GM23338 (cell line): ENCODE data around the gene NSMCE4A. TPM values are rescaled to one million over a fixed set of nuclear protein-coding genes. Genes with fewer than 3 reads are reported as not detected.

ENCODE experiments used
- ATAC-seq: fragments of 200-7000 bp; cut with Tn5 transposase; 3 replicates; pipeline ENCODE4 v1.9.1; 2020
- DNase-seq: peaks from one replicate; pipeline ENCODE4 v3.0.0-alpha.2; 2015; ENCODE audit warnings: low spot score
- H2AFZ ChIP-seq: fragments of 200-600 bp; sonication (generic); 2 replicates; pipeline ENCODE4 v1.8.0; 2016; ENCODE audit warnings: antibody characterized with exemption, mild to moderate bottlenecking, moderate library complexity
- H3F3A ChIP-seq: fragments of 200-600 bp; sonication (generic); replicated peaks from 2 replicates; pipeline ENCODE4 v1.8.0; 2017; ENCODE audit warnings: antibody characterized with exemption, mixed run types, low read depth
- H3K27ac ChIP-seq: fragments of 200-600 bp; sonication (generic); 2 replicates; pipeline ENCODE4 v1.6.1; 2016; ENCODE audit warnings: low read depth
- H3K27me3 ChIP-seq: fragments of 200-600 bp; sonication (generic); 2 replicates; pipeline ENCODE4 v1.8.0; 2016; ENCODE audit warnings: mild to moderate bottlenecking, mixed run types, moderate library complexity; ENCODE audit not compliant: insufficient read depth
- H3K36me3 ChIP-seq: fragments of 200-600 bp; sonication (generic); 2 replicates; pipeline ENCODE4 v1.8.0; 2016; ENCODE audit warnings: mild to moderate bottlenecking; ENCODE audit not compliant: insufficient read depth
- H3K4me1 ChIP-seq: fragments of 200-600 bp; sonication (generic); 2 replicates; pipeline ENCODE4 v1.8.0; 2016; ENCODE audit warnings: mild to moderate bottlenecking, moderate library complexity; ENCODE audit not compliant: insufficient read depth
- H3K4me2 ChIP-seq: fragments of 200-600 bp; sonication (generic); 2 replicates; pipeline ENCODE4 v1.7.1; 2017; ENCODE audit warnings: mixed run types
- H3K4me3 ChIP-seq: fragments of 200-600 bp; sonication (generic); 2 replicates; pipeline ENCODE4 v1.6.1; 2016; ENCODE audit warnings: mixed run types
- H3K79me2 ChIP-seq: fragments of 200-600 bp; sonication (generic); replicated peaks from 2 replicates; pipeline ENCODE4 v1.8.0; 2017; ENCODE audit warnings: mild to moderate bottlenecking; ENCODE audit not compliant: insufficient read depth
- H3K9me2 ChIP-seq: fragments of 200-600 bp; sonication (generic); 2 replicates; pipeline ENCODE4 v1.8.0; 2017; ENCODE audit not compliant: insufficient read depth
- H4K20me1 ChIP-seq: fragments of 200-600 bp; sonication (generic); replicated peaks from 2 replicates; pipeline ENCODE4 v1.8.0; 2017; ENCODE audit warnings: mild to moderate bottlenecking; ENCODE audit not compliant: insufficient read depth
- H3K27ac Mint-ChIP-seq: 2 replicates; pipeline ENCODE4 v1.8.0; 2020; ENCODE audit warnings: inconsistent platforms, mild to moderate bottlenecking, moderate library complexity, mixed read lengths
- H3K27me3 Mint-ChIP-seq: 3 replicates; pipeline ENCODE4 v1.8.0; 2022; ENCODE audit warnings: low read depth, mild to moderate bottlenecking, moderate library complexity, mixed read lengths, inconsistent platforms; ENCODE audit not compliant: insufficient read depth, poor library complexity
- H3K36me3 Mint-ChIP-seq: 3 replicates; pipeline ENCODE4 v1.8.0; 2021; ENCODE audit warnings: low read depth, mild to moderate bottlenecking, inconsistent platforms, moderate library complexity, mixed read lengths
- H3K4me1 Mint-ChIP-seq: 3 replicates; pipeline ENCODE4 v1.8.0; 2020; ENCODE audit warnings: mild to moderate bottlenecking, inconsistent platforms, mixed read lengths
- H3K4me3 Mint-ChIP-seq: 3 replicates; pipeline ENCODE4 v1.8.0; 2021; ENCODE audit warnings: moderate library complexity, mild to moderate bottlenecking, inconsistent platforms, mixed read lengths
- H3K9me3 Mint-ChIP-seq: 3 replicates; pipeline ENCODE4 v1.8.0; 2020; ENCODE audit warnings: moderate library complexity, mild to moderate bottlenecking, inconsistent platforms, mixed read lengths
- ETS1 ChIP-seq: IDR thresholded peaks from 2 replicates; pipeline ENCODE4 v1.6.1; 2016; ENCODE audit warnings: antibody characterized with exemption
- EZH2phosphoT487 ChIP-seq: fragments of 200-600 bp; sonication (generic); IDR thresholded peaks from one replicate; pipeline ENCODE4 v1.8.1; 2018; ENCODE audit warnings: antibody characterized with exemption; ENCODE audit not compliant: unreplicated experiment
- JUNB ChIP-seq: IDR thresholded peaks from one replicate; pipeline ENCODE4 v1.6.1; 2016; ENCODE audit warnings: antibody characterized with exemption; ENCODE audit not compliant: unreplicated experiment
- STAT1 ChIP-seq: IDR thresholded peaks from one replicate; pipeline ENCODE4 v1.6.1; 2016; ENCODE audit warnings: antibody characterized with exemption; ENCODE audit not compliant: unreplicated experiment
- ZNF114 ChIP-seq: fragments of 250-450 bp; sonication (Bioruptor Pico); IDR thresholded peaks from 2 replicates; pipeline ENCODE4 v1.5.0; 2020; ENCODE audit warnings: mild to moderate bottlenecking, moderate library complexity
- ZNF462 ChIP-seq: fragments of 250-450 bp; sonication (Bioruptor Pico); IDR thresholded peaks from 2 replicates; pipeline ENCODE4 v1.5.0; 2020; ENCODE audit warnings: mild to moderate bottlenecking, moderate library complexity
- polyA plus RNA-seq: library from polyadenylated mRNA; unstranded; fragments of >200 nt; fragmentation: Nextera tagmentation; extraction: Ambion mirVana; gene quantifications from 2 replicates; pipeline ENCODE4 v1.2.1, GENCODE V29; 2016
- total RNA-seq: library from RNA; depleted of rRNA; stranded (reverse); fragments of >200 nt; shearing (Covaris generic); gene quantifications from 2 replicates; pipeline ENCODE4 v1.2.3, GENCODE V29; 2014
- TF ChIP-seq, protein P1 (sequence below): IDR thresholded peaks from one replicate; pipeline ENCODE4 v1.6.1; 2018; ENCODE audit warnings: antibody characterized with exemption; ENCODE audit not compliant: unreplicated experiment

NSMCE4A gene
- total and polyA plus RNA-seq, 2 experiments from 2014 or later: 84.8 to 94.9 TPM

- Histone ChIP-seq H3F3A (no peaks in the 10 kb centered on the region), H3K4me1 (no peaks in the 10 kb centered on the region), H4K20me1 (no peaks in the 10 kb centered on the region), H3K36me3 (no peaks in the 10 kb centered on the region), H3K9me2 (peaks cover 4% of the 10 kb centered on the region; the same call in 1 of the 2 replicates), H3K27ac (no peak overlapping the region), H3K4me2 (no peak overlapping the region), H3K27me3 (no peaks in the 10 kb centered on the region), H2AFZ (no peak overlapping the region), H3K79me2 (no peaks in the 10 kb centered on the region), H3K4me3 (no peak overlapping the region)
- Mint-ChIP-seq H3K27ac (no peak overlapping the region), H3K36me3 (peaks cover 11% of the 10 kb centered on the region; the same call in 2 of the 3 replicates), H3K4me1 (peaks cover 3% of the 10 kb centered on the region; the same call in 2 of the 3 replicates), H3K27me3 (peaks cover 15% of the 10 kb centered on the region), H3K4me3 (no peak overlapping the region), H3K9me3 (peaks cover 2% of the 10 kb centered on the region; the same call in 1 of the 3 replicates)
- no peak for TF ChIP-seq JUNB
- no peak for TF ChIP-seq STAT1
- no peak for TF ChIP-seq ETS1
- TF ChIP-seq EZH2phosphoT487: no peak
- TF ChIP-seq, protein P1, sequence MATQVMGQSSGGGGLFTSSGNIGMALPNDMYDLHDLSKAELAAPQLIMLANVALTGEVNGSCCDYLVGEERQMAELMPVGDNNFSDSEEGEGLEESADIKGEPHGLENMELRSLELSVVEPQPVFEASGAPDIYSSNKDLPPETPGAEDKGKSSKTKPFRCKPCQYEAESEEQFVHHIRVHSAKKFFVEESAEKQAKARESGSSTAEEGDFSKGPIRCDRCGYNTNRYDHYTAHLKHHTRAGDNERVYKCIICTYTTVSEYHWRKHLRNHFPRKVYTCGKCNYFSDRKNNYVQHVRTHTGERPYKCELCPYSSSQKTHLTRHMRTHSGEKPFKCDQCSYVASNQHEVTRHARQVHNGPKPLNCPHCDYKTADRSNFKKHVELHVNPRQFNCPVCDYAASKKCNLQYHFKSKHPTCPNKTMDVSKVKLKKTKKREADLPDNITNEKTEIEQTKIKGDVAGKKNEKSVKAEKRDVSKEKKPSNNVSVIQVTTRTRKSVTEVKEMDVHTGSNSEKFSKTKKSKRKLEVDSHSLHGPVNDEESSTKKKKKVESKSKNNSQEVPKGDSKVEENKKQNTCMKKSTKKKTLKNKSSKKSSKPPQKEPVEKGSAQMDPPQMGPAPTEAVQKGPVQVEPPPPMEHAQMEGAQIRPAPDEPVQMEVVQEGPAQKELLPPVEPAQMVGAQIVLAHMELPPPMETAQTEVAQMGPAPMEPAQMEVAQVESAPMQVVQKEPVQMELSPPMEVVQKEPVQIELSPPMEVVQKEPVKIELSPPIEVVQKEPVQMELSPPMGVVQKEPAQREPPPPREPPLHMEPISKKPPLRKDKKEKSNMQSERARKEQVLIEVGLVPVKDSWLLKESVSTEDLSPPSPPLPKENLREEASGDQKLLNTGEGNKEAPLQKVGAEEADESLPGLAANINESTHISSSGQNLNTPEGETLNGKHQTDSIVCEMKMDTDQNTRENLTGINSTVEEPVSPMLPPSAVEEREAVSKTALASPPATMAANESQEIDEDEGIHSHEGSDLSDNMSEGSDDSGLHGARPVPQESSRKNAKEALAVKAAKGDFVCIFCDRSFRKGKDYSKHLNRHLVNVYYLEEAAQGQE: no peak
- TF ChIP-seq ZNF462: no peak
- TF ChIP-seq ZNF114 (CRISPR knock-in tag): no peak
- ATAC-seq (no peak), DNase-seq (no peak)
Observed at GRCh38 chr10:121936295-121936694, 38.7 kb downstream of the NSMCE4A start.
